ENCODE measurements around the gene WDR82.

Gene WDR82

DNA sequence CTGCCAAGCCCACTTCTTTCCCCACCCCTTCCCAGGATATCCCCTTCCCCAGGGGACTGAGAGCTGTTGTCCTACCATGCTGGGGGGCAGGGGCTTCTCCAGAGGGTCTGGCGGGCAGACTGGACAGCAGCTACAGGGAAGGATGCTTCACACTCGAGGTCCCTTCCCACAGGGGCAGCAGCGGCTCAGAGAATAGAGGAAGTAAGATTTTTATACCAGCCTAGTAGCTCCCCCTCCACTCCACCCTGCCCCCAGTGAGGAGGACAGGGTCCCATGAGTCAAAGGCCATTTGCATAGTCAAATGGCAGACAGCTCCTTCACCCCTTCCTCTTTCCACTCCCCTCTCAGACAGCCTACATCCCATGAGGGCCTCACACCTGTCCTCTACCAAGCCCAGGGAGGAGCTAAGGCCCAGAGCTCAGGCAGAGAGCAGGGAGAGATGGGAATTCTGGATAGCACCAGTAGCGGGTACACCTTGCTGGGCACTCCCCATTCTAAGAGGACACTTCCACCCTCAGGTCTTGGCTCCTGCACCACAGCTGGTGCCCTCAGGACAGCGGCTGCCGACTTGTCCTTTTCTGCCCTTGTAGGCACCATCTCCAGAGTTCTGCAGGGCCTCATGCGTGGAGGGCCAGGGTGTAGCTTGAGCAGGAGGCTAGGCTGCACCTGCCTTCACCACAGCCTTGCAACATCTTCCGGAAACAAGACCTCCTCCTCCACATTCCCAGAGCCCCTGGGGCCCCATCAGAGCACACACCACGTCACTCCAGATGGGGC is 52.8 kb downstream of the WDR82 start, which contains the start of gene TLR9:
TLR9 (minus strand) TSS at position 194 of the 777 bp plus-strand sequence; CDS start at position 78, 116 bp downstream.
- Histone ChIP-seq H4K20me1 (ENCODE audit: insufficient read depth, low read length) (peaks cover 24% of the 10 kb centered on the region), H3K4me1 (ENCODE audit: low read length) (peaks cover 27% of the 10 kb centered on the region), H3K36me3 (replicated peaks; ENCODE audit: low read depth, low read length) (peaks cover 33% of the 10 kb centered on the region), H3K4me2 (ENCODE audit: low read length) (peak within 1 kb of the TSS; percentile 95), H3K9me3 (ENCODE audit: insufficient read depth, low read length) (no peaks in the 10 kb centered on the region), H3K27ac (ENCODE audit: low read length) (peak within 1 kb of the TSS; percentile 82), H3K9ac (ENCODE audit: low read length) (peak within 1 kb of the TSS; percentile 77), H3K27me3 (ENCODE audit: low read depth, low read length) (no peaks in the 10 kb centered on the region), H3K4me3 (ENCODE audit: low read length) (peak within 1 kb of the TSS; percentile 83), H2AFZ (ENCODE audit: low read depth, low read length) (no peak within 1 kb of the TSS), H3K79me2 (ENCODE audit: low read length) (peaks cover 48% of the 10 kb centered on the region)
- TF ChIP-seq CTCF (IDR thresholded peaks at IDR 0.05; ENCODE audit: low read depth, low read length) (no peak), EZH2phosphoT487 (IDR thresholded peaks at IDR 0.05; ENCODE audit: low read depth) (no peak)

GRCh38 chr3:52223449-52224408 is 54.7 kb downstream of the WDR82 start:
- H2AFZ ChIP-seq (ENCODE audit: low read depth, low read length), result no peak overlapping the region
- H4K20me1 ChIP-seq (ENCODE audit: insufficient read depth, low read length), result peaks cover 38% of the 10 kb centered on the region
- no peaks in the 10 kb centered on the region for H3K9me3 ChIP-seq (ENCODE audit: insufficient read depth, low read length)
- H3K4me2 ChIP-seq (ENCODE audit: low read length), result peak overlapping the region; percentile 95
- H3K27ac ChIP-seq (ENCODE audit: low read length), result peak overlapping the region; percentile 82; the same call in 1 of the 2 replicates
- H3K79me2 ChIP-seq (ENCODE audit: low read length), result peaks cover 62% of the 10 kb centered on the region
- peak overlapping the region; percentile 77 for H3K9ac ChIP-seq (ENCODE audit: low read length)
- no peaks in the 10 kb centered on the region for H3K27me3 ChIP-seq (ENCODE audit: low read depth, low read length)
- peaks cover 29% of the 10 kb centered on the region for H3K4me1 ChIP-seq (ENCODE audit: low read length)
- peak overlapping the region; percentile 83 for H3K4me3 ChIP-seq (ENCODE audit: low read length)
- peaks cover 38% of the 10 kb centered on the region for H3K36me3 ChIP-seq (replicated peaks; ENCODE audit: low read depth, low read length)
- TF ChIP-seq CTCF (IDR thresholded peaks at IDR 0.05; ENCODE audit: low read depth, low read length) (no peak), EZH2phosphoT487 (IDR thresholded peaks at IDR 0.05; ENCODE audit: low read depth) (no peak)

DNA sequence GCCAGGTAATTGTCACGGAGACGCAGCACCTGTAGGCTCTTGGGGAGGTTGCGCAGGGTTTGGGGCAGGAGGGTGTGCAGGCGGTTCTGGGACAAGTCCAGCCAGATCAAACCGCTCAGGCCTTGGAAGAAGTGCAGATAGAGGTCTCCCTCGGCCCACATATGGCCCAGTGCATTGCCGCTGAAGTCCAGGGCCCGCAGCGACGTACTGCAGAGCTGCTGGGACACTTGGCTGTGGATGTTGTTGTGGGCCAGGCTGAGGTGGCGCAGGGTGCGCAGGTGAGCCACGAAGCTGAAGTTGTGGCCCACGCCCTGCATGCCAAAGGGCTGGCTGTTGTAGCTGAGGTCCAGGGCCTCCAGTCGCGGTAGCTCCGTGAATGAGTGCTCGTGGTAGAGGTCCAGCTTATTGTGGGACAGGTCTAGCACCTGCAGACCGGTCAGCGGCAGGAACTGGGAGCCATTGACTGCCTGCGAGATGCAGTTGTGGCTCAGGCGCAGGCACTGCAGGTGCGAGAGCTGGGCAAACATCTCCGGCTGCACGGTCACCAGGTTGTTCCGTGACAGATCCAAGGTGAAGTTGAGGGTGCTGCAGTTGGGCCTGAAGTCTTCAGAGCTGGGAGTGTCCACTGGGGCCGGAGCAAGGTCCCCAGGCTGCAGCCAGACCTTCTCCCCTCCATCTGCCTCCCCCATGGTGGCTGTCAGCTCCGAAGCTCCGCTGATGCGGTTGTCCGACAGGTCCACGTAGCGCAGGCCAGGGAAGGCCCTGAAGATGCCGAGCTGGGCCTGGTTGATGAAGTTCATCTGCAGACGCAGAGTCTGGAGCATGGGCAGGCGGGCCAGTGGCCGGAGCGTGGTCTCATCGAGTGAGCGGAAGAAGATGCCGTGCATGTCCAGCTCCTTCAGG is 55.9 kb downstream of the WDR82 start:
- no peak overlapping the region for H3K4me2 ChIP-seq (ENCODE audit: low read length)
- H3K9ac ChIP-seq (ENCODE audit: low read length), result no peak overlapping the region
- H2AFZ ChIP-seq (ENCODE audit: low read depth, low read length), result no peak overlapping the region
- TF ChIP-seq CTCF (IDR thresholded peaks at IDR 0.05; ENCODE audit: low read depth, low read length) (no peak), EZH2phosphoT487 (IDR thresholded peaks at IDR 0.05; ENCODE audit: low read depth) (no peak)
- H3K27ac ChIP-seq (ENCODE audit: low read length), result no peak overlapping the region
- H4K20me1 ChIP-seq (ENCODE audit: insufficient read depth, low read length), result peaks cover 38% of the 10 kb centered on the region
- no peaks in the 10 kb centered on the region for H3K9me3 ChIP-seq (ENCODE audit: insufficient read depth, low read length)
- no peak overlapping the region for H3K4me3 ChIP-seq (ENCODE audit: low read length)
- no peaks in the 10 kb centered on the region for H3K27me3 ChIP-seq (ENCODE audit: low read depth, low read length)
- peaks cover 41% of the 10 kb centered on the region for H3K36me3 ChIP-seq (replicated peaks; ENCODE audit: low read depth, low read length)
- peaks cover 62% of the 10 kb centered on the region for H3K79me2 ChIP-seq (ENCODE audit: low read length)
- peaks cover 29% of the 10 kb centered on the region for H3K4me1 ChIP-seq (ENCODE audit: low read length)
